GM19397 (cell line): Measurements from ENCODE around the gene HSPA9.
"Not testable (repeated sequence)": the region's sequence is repeated elsewhere in the genome, so short reads cannot be mapped to it uniquely, and the experiment has no call there.

Experiments
- ATAC-seq: cut with Tn5 transposase; IDR thresholded peaks from one replicate; pipeline ENCODE4 v1.9.1; 2021; ENCODE audit warnings: mild to moderate bottlenecking, moderate library complexity; ENCODE audit not compliant: unreplicated experiment

HSPA9 gene

GRCh38 chr5:138536215-138536614 is 39.0 kb downstream of the HSPA9 start:
- no peak for ATAC-seq

- no peak for ATAC-seq
These were observed 40.9 kb downstream of the HSPA9 start for GRCh38 chr5:138533973-138534941.

DNA sequence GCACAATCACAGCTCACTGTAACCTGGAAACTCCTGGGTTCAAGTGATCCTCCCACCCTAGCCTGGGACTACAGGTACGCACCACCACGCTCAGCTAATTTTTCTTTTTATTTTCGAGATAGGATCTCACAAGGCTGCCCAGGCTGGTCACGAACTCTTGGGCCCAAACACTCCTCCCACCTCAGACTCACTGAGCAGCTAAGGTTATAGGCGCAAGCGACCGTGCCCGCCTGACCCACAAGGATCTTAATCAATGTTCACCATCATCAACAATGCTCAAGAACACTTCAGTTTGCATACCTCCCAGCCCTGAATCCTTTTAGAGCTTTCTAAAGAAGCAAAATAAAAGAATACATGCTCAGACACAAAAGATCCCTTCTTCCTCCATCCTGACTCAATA is 45.4 kb downstream of the HSPA9 start:
- no peak for ATAC-seq

- no peak for ATAC-seq
These were observed 46.3 kb downstream of the HSPA9 start for GRCh38 chr5:138528744-138529469.

DNA sequence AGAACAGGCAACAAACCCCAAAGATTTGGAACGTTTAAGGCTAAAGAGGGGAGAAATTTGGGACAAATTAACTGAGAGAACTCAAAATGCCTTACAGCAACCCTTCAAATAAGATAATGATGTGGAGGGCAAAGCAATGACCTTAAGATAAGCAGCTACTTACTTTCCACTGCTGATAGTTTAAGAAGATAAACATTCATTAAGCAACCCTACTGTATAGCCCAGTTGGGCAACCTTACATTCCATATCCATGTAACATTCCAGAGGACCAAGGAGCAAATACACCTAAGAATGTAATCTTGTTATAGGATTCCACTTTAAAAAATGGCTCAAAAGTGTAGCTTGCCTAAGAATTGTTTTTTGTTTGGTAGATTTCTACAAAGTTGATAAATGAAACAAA is 47.0 kb downstream of the HSPA9 start:
- no peak for ATAC-seq

DNA sequence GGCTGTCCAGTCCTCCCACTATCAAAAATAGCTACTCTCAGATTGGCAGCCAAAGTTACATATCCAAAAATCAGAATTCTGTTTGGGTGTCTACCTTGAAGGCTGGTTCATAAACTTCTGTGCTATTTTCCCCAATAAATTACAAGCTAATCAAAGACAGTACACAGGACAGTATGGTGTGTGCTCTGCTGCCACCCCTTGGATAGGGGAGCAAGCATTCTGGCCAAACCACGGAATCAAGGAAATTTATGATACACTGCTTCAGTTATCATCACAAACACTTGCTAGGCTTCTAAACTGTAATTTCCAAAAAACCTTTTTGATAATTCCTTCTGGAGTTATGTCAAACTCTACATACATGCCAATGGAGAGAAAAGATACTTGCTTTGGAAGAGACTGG is 48.0 kb downstream of the HSPA9 start:
- no peak for ATAC-seq

DNA sequence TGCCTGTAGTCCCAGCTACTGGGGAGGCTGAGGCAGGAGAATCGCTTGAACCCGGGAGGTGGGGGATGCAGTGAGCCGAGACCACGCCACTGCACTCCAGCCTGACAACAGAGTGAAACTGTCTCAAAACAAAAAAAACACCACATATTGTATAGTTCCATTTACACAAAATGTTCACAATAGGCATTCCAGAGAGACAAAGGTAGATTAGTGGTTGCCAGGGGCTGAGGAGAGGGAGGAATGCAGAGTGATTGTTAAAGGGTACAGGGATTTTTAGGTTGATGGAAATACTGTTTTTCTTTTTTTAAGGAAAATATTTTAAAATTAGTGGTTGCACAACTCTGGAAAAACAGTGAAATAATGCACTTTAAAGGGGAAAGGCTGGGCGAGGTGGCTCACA is 51.8 kb downstream of the HSPA9 start:
- no peak for ATAC-seq

- ATAC-seq = no peak
These were observed 54.2 kb downstream of the HSPA9 start for GRCh38 chr5:138520971-138521370.

DNA sequence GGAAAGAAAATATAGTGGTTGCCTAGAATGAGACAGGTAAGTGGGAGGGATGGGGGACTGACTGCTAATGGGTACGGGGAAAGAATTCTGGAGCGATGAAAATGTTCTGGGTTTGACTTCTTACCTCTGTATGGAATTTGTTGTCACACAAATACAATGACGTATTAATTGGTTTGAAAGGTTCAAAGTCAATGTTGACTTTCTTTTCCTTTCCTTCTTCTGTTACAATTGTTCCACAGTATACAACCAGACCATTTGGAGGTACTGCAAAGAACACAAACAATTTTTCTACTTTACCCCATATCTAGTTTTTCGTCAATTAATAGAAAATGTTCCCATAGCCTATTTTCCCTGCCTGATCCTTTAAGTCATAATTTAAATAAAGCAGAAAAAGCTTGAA is 57.8 kb downstream of the HSPA9 start:
- no peak for ATAC-seq

GRCh38 chr5:138515556-138516245 is 59.5 kb downstream of the HSPA9 start:
- ATAC-seq = no peak

GRCh38 chr5:138514021-138514420 is 61.2 kb downstream of the HSPA9 start:
- no peak for ATAC-seq

DNA sequence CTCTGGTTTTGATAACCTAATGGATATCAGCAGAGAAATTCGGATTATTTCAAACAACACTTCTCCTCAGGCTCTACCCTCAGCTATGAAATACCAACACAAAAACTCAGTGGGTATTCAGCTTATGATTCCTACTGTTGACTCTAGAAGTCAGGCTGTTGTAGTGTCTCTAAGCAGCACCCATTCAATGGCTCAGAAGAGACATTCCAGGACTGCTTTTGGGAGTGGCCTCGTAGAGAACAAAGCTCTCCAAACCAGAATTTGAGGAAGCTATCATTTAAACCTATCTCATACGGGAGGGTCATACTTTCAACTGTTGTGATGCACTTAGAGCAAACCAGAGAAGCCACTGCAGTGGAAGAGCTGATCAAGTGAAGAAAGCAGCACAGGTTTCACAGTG is 66.2 kb downstream of the HSPA9 start:
- no peak for ATAC-seq

DNA sequence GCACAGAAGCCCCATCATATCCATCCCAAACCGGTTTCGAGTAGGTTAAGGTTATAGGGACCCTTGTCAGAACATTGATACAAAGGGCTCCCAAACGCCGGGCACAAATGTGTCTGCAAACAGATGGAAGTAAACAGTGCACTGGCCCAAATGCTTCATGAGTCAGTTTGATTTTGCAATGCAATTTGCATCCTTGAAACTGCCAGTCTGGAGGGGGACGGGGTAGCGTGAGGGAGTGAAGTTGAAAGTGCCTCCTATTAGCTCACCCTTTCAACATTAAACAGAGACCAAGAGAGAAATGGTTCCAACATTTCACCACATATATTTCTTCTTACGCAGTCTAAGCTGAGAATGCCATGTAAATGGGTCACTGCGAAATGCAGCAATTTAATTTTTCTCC is 67.7 kb downstream of the HSPA9 start:
- ATAC-seq = not testable (repeated sequence)

- no peak for ATAC-seq
These were observed 68.6 kb downstream of the HSPA9 start for GRCh38 chr5:138506370-138507306.

DNA sequence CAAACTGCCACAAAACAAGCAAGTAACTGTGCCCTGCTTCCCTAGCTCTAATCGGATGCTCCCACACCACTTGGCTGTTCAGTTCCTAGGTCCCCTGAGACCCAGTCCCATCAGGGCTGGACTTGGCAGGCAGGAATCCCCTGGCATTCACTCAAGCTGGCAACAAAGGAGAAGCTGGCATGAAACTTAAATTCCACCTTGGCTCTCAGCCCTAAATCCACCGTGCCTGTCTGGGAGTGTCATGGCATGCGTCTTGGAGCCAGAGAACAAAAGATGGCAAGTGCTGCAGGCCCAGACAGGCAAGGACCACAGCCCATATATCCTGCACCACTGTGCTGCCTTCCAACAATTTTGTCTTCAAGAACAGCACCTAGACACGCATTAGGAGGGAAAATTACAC is 70.4 kb downstream of the HSPA9 start:
- no peak for ATAC-seq
